GM20000 (cell line): ENCODE data around the gene CDC42BPA.
"Not testable (repeated sequence)": the region's sequence is repeated elsewhere in the genome, so short reads cannot be mapped to it uniquely, and the experiment has no call there.

Source experiments
- DNase-seq: peaks from one replicate; pipeline ENCODE4 v3.0.0; 2012; ENCODE audit warnings: low spot score
- CTCF ChIP-seq: IDR thresholded peaks from 2 replicates; pipeline ENCODE4 v1.5.1; 2012; ENCODE audit warnings: mild to moderate bottlenecking, control low read depth; ENCODE audit errors: extremely low read depth, missing control alignments

Gene CDC42BPA

GRCh38 chr1:226957714-226958113, 360.6 kb downstream of the CDC42BPA start:
- TF ChIP-seq CTCF: no peak
- DNase-seq: no peak

- TF ChIP-seq CTCF: no peak
- DNase-seq: no peak
These were observed 361.2 kb downstream of the CDC42BPA start for GRCh38 chr1:226956942-226957713.

- DNase-seq: not testable (repeated sequence)
These were observed 362.4 kb downstream of the CDC42BPA start for GRCh38 chr1:226955857-226956256.

GRCh38 chr1:226954777-226955176, 363.5 kb downstream of the CDC42BPA start:
- TF ChIP-seq CTCF: no peak
- no peak for DNase-seq

- no peak for TF ChIP-seq CTCF
- DNase-seq: no peak
These were observed 364.0 kb downstream of the CDC42BPA start for GRCh38 chr1:226954337-226954736.

GRCh38 chr1:226953175-226953800, 365.0 kb downstream of the CDC42BPA start:
- no peak for DNase-seq
- TF ChIP-seq CTCF: no peak

GRCh38 chr1:226952118-226952441, 366.2 kb downstream of the CDC42BPA start:
- DNase-seq: no peak
- TF ChIP-seq CTCF: no peak
